IMR-90 (cell line): ENCODE measurements around the gene PRSS22. TPM values are rescaled to one million over a fixed set of nuclear protein-coding genes. Genes with fewer than 3 reads are reported as not detected.

Experiments used
- ATAC-seq: fragments of 200-7000 bp; cut with Tn5 transposase; 2 replicates; pipeline ENCODE4 v1.9.1; 2020; ENCODE audit warnings: low read depth, mild to moderate bottlenecking, moderate library complexity
- BruUV-seq: library from RNA; stranded (reverse); fragments of 400-500 nt; replicated peaks from 2 replicates; lab custom pipeline; 2021; lab: Mats Ljungman, UMichigan
- CTCF ChIA-PET: fragments of 300-600 bp; formaldehyde crosslinking; extraction: SDS; loops from one replicate; lab custom pipeline; 2021; ENCODE audit warnings: antibody characterized with exemption; lab: Yijun Ruan, JAX
- POLR2A ChIA-PET: fragments of 300-600 bp; sonication (Branson Sonifier 250); formaldehyde crosslinking; loops from one replicate; lab custom pipeline; 2022; ENCODE audit warnings: antibody characterized with exemption; ENCODE audit not compliant: unreplicated experiment; lab: Charles Lee
- DNase-seq: peaks from one replicate; pipeline ENCODE4 v3.0.0; 2013
- H2AFZ ChIP-seq: replicated peaks from 2 replicates; pipeline ENCODE3; 2013; ENCODE audit warnings: low read length, mild to moderate bottlenecking; ENCODE audit not compliant: poor library complexity
- H2AK5ac ChIP-seq: 2 replicates; pipeline ENCODE4 v1.6.1; 2013; ENCODE audit warnings: low read depth, low read length, inconsistent platforms
- H2AK9ac ChIP-seq: replicated peaks from 2 replicates; pipeline ENCODE3; 2013; ENCODE audit warnings: mild to moderate bottlenecking, low read depth, low read length, moderate library complexity; ENCODE audit not compliant: poor library complexity
- H2BK120ac ChIP-seq: 2 replicates; pipeline ENCODE4 v1.6.1; 2013; ENCODE audit warnings: low read depth, low read length, inconsistent platforms
- H2BK15ac ChIP-seq: 3 replicates; pipeline ENCODE4 v1.6.1; 2013; ENCODE audit warnings: low read depth, low read length, inconsistent platforms
- H2BK20ac ChIP-seq: 2 replicates; pipeline ENCODE4 v1.6.1; 2013; ENCODE audit warnings: low read depth, mild to moderate bottlenecking, inconsistent platforms, low read length, moderate library complexity
- H2BK5ac ChIP-seq: 2 replicates; pipeline ENCODE4 v1.6.1; 2013; ENCODE audit warnings: mild to moderate bottlenecking, low read depth, low read length, inconsistent platforms; ENCODE audit not compliant: poor library complexity, severe bottlenecking
- H3K14ac ChIP-seq: replicated peaks from 2 replicates; pipeline ENCODE4 v1.6.1; 2013; ENCODE audit warnings: low read depth, low read length, inconsistent platforms
- H3K18ac ChIP-seq: 2 replicates; pipeline ENCODE4 v1.6.1; 2013; ENCODE audit warnings: low read depth, low read length, control low read depth
- H3K23ac ChIP-seq: 2 replicates; pipeline ENCODE4 v1.6.1; 2013; ENCODE audit warnings: low read depth, low read length, inconsistent platforms
- H3K27ac ChIP-seq: 2 replicates; pipeline ENCODE4 v1.5.1; 2013; ENCODE audit warnings: mild to moderate bottlenecking, control low read depth, low read length; ENCODE audit not compliant: insufficient read depth
- H3K27me3 ChIP-seq: 2 replicates; pipeline ENCODE4 v1.6.1; 2013; ENCODE audit warnings: low read length; ENCODE audit not compliant: control insufficient read depth, insufficient read depth
- H3K36me3 ChIP-seq: 2 replicates; pipeline ENCODE4 v1.6.1; 2013; ENCODE audit warnings: low read length, mixed read lengths; ENCODE audit not compliant: control insufficient read depth, insufficient read depth
- H3K4ac ChIP-seq: 2 replicates; pipeline ENCODE4 v1.6.1; 2013; ENCODE audit warnings: low read depth, low read length, inconsistent platforms
- H3K4me1 ChIP-seq: 2 replicates; pipeline ENCODE4 v1.6.1; 2013; ENCODE audit warnings: low read length, mixed read lengths; ENCODE audit not compliant: control insufficient read depth, insufficient read depth
- H3K4me2 ChIP-seq: 2 replicates; pipeline ENCODE4 v1.6.1; 2013; ENCODE audit warnings: low read depth, mild to moderate bottlenecking, control low read depth, low read length, moderate library complexity
- H3K4me3 ChIP-seq: 2 replicates; pipeline ENCODE4 v1.5.1; 2013; ENCODE audit warnings: low read depth, mild to moderate bottlenecking, control low read depth, low read length, moderate library complexity; ENCODE audit not compliant: insufficient read depth
- H3K56ac ChIP-seq: 2 replicates; pipeline ENCODE4 v1.6.1; 2013; ENCODE audit warnings: low read length, inconsistent platforms; ENCODE audit not compliant: insufficient read depth; ENCODE audit errors: extremely low read depth
- H3K79me1 ChIP-seq, 2 experiments: 2 replicates each; pipeline ENCODE4 v1.6.1; 2013; ENCODE audit warnings: low read length in 2 of 2, inconsistent platforms in 1 of 2, low read depth in 1 of 2
- H3K9ac ChIP-seq: 2 replicates; pipeline ENCODE4 v1.6.1; 2013; ENCODE audit warnings: low read depth, low read length, control low read depth
- H3K9me1 ChIP-seq: 2 replicates; pipeline ENCODE4 v1.6.1; 2013; ENCODE audit warnings: low read length, inconsistent platforms; ENCODE audit not compliant: insufficient read depth
- H3K9me3 ChIP-seq: 2 replicates; pipeline ENCODE4 v1.6.1; 2013; ENCODE audit warnings: low read length; ENCODE audit not compliant: control insufficient read depth, insufficient read depth
- H4K20me1 ChIP-seq: 2 replicates; pipeline ENCODE4 v1.6.1; 2013; ENCODE audit warnings: low read length, inconsistent platforms; ENCODE audit not compliant: insufficient read depth
- H4K5ac ChIP-seq: 2 replicates; pipeline ENCODE4 v1.6.1; 2013; ENCODE audit warnings: mild to moderate bottlenecking, low read depth, low read length, control low read depth
- H4K8ac ChIP-seq, 2 experiments: 2 replicates each; pipeline ENCODE4 v1.6.1; 2013; ENCODE audit warnings: low read depth in 2 of 2, low read length in 2 of 2, control low read depth in 1 of 2, inconsistent platforms in 1 of 2
- H4K91ac ChIP-seq: 2 replicates; pipeline ENCODE4 v1.6.1; 2013; ENCODE audit warnings: low read depth, low read length, inconsistent platforms; ENCODE audit not compliant: insufficient read depth
- CHD1 ChIP-seq: IDR thresholded peaks from 2 replicates; pipeline ENCODE4 v1.6.1; 2012; ENCODE audit warnings: low read depth, low read length, improper control_type of control experiment
- FOS ChIP-seq: fragments of 150-350 bp; IDR thresholded peaks from 2 replicates; pipeline ENCODE4 v1.6.1; 2016; ENCODE audit warnings: low read depth, low read length
- MAFK ChIP-seq: IDR thresholded peaks from 2 replicates; pipeline ENCODE4 v1.6.1; 2012; ENCODE audit warnings: low read depth, low read length, improper control_type of control experiment
- MXI1 ChIP-seq: IDR thresholded peaks from 2 replicates; pipeline ENCODE4 v1.6.1; 2012; ENCODE audit warnings: low read depth, mild to moderate bottlenecking, low read length, moderate library complexity, borderline replicate concordance
- POLR2A ChIP-seq: IDR thresholded peaks from 2 replicates; pipeline ENCODE4 v1.6.1; 2012; ENCODE audit warnings: mild to moderate bottlenecking, low read depth, low read length
- RAD21 ChIP-seq: IDR thresholded peaks from 2 replicates; pipeline ENCODE4 v1.6.1; 2012; ENCODE audit warnings: low read length, improper control_type of control experiment
- RCOR1 ChIP-seq: IDR thresholded peaks from 2 replicates; pipeline ENCODE4 v1.6.1; 2012; ENCODE audit warnings: mild to moderate bottlenecking, low read length, improper control_type of control experiment; ENCODE audit not compliant: insufficient replicate concordance
- RFX5 ChIP-seq: IDR thresholded peaks from 2 replicates; pipeline ENCODE4 v1.8.0; 2012; ENCODE audit warnings: low read depth, mild to moderate bottlenecking, low read length, moderate library complexity
- WGBS, 2 experiments: methylation state at CpG; one replicate each; pipeline versions ENCODE4 v1.1.5 to v1.1.7; 2013; ENCODE audit warnings: missing lambda C conversion rate in 2 of 2; ENCODE audit not compliant: insufficient read length in 1 of 2; ENCODE audit errors: extremely low coverage in 2 of 2; 5-methylcytosine and 5-hydroxymethylcytosine counted together
- dilution Hi-C: fragments of 300-500 bp; cut with HindIII; formaldehyde crosslinking; loops from one replicate; pipeline ENCODE4 v1.14.3; 2018; ENCODE audit warnings: low sequenced_read_pairs; ENCODE audit not compliant: unreplicated experiment
- in situ Hi-C: fragments of 300-500 bp; cut with MboI; formaldehyde crosslinking; loops from 3 replicates; pipeline ENCODE4 v1.14.3; 2019; ENCODE audit warnings: low sequenced_read_pairs, inconsistent platforms, mixed read lengths
- intact Hi-C: fragments of 100-400 bp; cut with micrococcal nuclease; formaldehyde crosslinking; loops from 2 replicates; pipeline ENCODE4 v1.10.0; 2022
- polyA plus RNA-seq, 3 experiments: library from polyadenylated mRNA; depleted of rRNA; stranded (reverse); fragments of >200 nt; gene quantifications; 2 replicates each; pipeline ENCODE4 v1.2.3, GENCODE V29; 2012; ENCODE audit warnings: low replicate concordance in 1 of 3
- total RNA-seq: library from RNA; depleted of rRNA; stranded (reverse); fragments of >200 nt; gene quantifications from 2 replicates; pipeline ENCODE4 v1.2.3, GENCODE V29; 2012
- TF ChIP-seq, protein P1 (sequence below): fragments of 150-350 bp; IDR thresholded peaks from 2 replicates; pipeline ENCODE4 v1.6.1; 2016; ENCODE audit warnings: low read depth, mild to moderate bottlenecking, low read length, moderate library complexity, borderline replicate concordance
- TF ChIP-seq, protein P2 (sequence below): conservative IDR thresholded peaks from 2 replicates; pipeline ENCODE4 v1.5.1; 2012; ENCODE audit warnings: mild to moderate bottlenecking, low read depth, low read length, improper control_type of control experiment

PRSS22 gene
- total and polyA plus RNA-seq, 2 of the 4 experiments (the other 2 are of a cell fraction) = not detected

DNA sequence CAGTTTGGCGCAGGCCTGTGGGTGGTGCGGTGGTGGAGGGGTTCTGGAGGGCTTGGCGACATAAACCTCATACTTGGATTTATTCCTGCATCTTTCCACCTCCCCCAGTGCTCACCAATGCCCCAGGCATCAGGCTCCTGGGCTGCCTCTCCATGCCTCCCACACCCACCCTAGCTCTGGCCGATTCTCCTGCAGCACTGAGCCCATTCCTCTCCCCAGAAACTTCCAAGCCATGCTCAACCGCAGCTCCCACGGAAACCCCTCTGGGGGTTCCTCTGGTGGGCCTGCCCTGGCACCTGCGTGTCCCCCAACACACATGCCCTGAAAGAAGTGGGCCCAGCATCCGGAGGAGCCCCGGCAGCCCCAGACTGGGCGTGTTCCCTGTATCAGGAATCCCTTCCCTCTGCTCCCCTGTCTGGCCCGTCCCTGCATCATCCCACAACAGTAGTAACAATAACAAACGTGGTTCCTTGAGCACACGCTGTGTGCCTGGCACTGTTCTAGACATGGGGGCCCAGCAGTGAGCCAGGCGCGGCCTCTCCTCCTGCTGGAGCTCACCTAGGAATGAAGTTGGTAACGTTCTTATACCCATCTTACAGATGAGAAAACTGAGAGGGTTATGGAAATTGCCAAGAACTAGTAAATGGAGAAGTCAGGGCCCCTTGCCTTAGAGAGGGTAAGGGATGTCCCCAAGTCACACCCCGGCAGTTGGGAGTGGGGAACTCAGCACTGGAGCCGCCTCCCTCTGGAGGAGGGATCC lies 38.6 kb downstream of the PRSS22 start:
- no peak for TF ChIP-seq RFX5
- TF ChIP-seq, protein P1, sequence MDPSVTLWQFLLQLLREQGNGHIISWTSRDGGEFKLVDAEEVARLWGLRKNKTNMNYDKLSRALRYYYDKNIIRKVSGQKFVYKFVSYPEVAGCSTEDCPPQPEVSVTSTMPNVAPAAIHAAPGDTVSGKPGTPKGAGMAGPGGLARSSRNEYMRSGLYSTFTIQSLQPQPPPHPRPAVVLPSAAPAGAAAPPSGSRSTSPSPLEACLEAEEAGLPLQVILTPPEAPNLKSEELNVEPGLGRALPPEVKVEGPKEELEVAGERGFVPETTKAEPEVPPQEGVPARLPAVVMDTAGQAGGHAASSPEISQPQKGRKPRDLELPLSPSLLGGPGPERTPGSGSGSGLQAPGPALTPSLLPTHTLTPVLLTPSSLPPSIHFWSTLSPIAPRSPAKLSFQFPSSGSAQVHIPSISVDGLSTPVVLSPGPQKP = no peak
- TF ChIP-seq RCOR1 = no peak
- TF ChIP-seq, protein P2, sequence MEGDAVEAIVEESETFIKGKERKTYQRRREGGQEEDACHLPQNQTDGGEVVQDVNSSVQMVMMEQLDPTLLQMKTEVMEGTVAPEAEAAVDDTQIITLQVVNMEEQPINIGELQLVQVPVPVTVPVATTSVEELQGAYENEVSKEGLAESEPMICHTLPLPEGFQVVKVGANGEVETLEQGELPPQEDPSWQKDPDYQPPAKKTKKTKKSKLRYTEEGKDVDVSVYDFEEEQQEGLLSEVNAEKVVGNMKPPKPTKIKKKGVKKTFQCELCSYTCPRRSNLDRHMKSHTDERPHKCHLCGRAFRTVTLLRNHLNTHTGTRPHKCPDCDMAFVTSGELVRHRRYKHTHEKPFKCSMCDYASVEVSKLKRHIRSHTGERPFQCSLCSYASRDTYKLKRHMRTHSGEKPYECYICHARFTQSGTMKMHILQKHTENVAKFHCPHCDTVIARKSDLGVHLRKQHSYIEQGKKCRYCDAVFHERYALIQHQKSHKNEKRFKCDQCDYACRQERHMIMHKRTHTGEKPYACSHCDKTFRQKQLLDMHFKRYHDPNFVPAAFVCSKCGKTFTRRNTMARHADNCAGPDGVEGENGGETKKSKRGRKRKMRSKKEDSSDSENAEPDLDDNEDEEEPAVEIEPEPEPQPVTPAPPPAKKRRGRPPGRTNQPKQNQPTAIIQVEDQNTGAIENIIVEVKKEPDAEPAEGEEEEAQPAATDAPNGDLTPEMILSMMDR = no peak
- TF ChIP-seq MXI1 = no peak
- TF ChIP-seq FOS = no peak
- no peak for TF ChIP-seq RAD21
- TF ChIP-seq MAFK = no peak
- no peak for TF ChIP-seq CHD1
- no peak for TF ChIP-seq POLR2A
- BruUV-seq = no TSS peak
- Histone ChIP-seq H3K4me3 (no peak overlapping the region), H2AFZ (no peak overlapping the region), H3K9ac (no peak overlapping the region), H3K27me3 (peaks cover 54% of the 10 kb centered on the region), H4K20me1 (no peaks in the 10 kb centered on the region), H3K4me1 (no peaks in the 10 kb centered on the region), H4K5ac (no peak overlapping the region), H2BK120ac (no peak overlapping the region), H3K9me1 (no peaks in the 10 kb centered on the region), H3K18ac (no peak overlapping the region), H3K4ac (no peak overlapping the region), H3K9me3 (no peaks in the 10 kb centered on the region), H3K36me3 (no peaks in the 10 kb centered on the region), H3K79me1 (no peaks in the 10 kb centered on the region), H2AK9ac (no peak overlapping the region), H3K14ac (no peak overlapping the region), H3K4me2 (no peak overlapping the region), H2BK20ac (no peak overlapping the region), H3K23ac (no peak overlapping the region), H2BK15ac (no peak overlapping the region), H2BK5ac (no peak overlapping the region), H4K91ac (no peak overlapping the region), H3K27ac (no peak overlapping the region), H4K8ac (no peak overlapping the region), H2AK5ac (no peak overlapping the region), H3K56ac (no peak overlapping the region)
- dilution Hi-C loops = no loop called here
- no peak for DNase-seq
- ChIA-PET POLR2A (no interaction called here), CTCF (no interaction called here)
- ATAC-seq = no peak
- in situ Hi-C loops = no loop called here
- 60% methylated on average over 1 of the region's 18 CpGs; no CpG with 5 or more reads in 1 of the 2 experiments for whole genome bisulfite sequencing, 2 experiments
- intact Hi-C loops = no loop called here
